PC-3 (cell line): ENCODE data around the gene NFU1.

ENCODE experiments used
- CTCF ChIP-seq: fragments of 300-600 bp; sonication (generic); conservative IDR thresholded peaks from 2 replicates; pipeline ENCODE4 v1.5.1; 2017; ENCODE audit warnings: antibody characterized with exemption, low read depth, mild to moderate bottlenecking, low read length
- EZH2 ChIP-seq: fragments of 300-600 bp; sonication (generic); IDR thresholded peaks from one replicate; pipeline ENCODE4 v1.6.1; 2017; ENCODE audit warnings: antibody characterized with exemption, mild to moderate bottlenecking, low read length; ENCODE audit not compliant: unreplicated experiment
- EZH2phosphoT487 ChIP-seq: fragments of 300-600 bp; sonication (generic); IDR thresholded peaks from 2 replicates; pipeline ENCODE4 v1.6.1; 2018; ENCODE audit warnings: mild to moderate bottlenecking, antibody characterized with exemption, low read length, borderline replicate concordance

- TF ChIP-seq CTCF: no peak
- TF ChIP-seq EZH2: no peak
- TF ChIP-seq EZH2phosphoT487: no peak
Measured at GRCh38 chr2:69466728-69467127, 29.5 kb upstream of the NFU1 start.
